K562 (cell line): ENCODE measurements around the gene PRR16. TPM values are rescaled to one million over a fixed set of nuclear protein-coding genes. Genes with fewer than 3 reads are reported as not detected.

Source experiments
- ATAC-seq: fragments of 200-7000 bp; cut with Tn5 transposase; 3 replicates; pipeline ENCODE4 v1.9.1; 2020; ENCODE audit warnings: moderate library complexity
- BruUV-seq: library from RNA; stranded (reverse); fragments of 400-500 nt; replicated peaks from 2 replicates; lab custom pipeline; 2021; lab: Mats Ljungman, UMichigan
- CTCF ChIA-PET: fragments of 300-600 bp; formaldehyde crosslinking; extraction: SDS; loops from one replicate; lab custom pipeline; 2021; ENCODE audit warnings: low intra/inter-chr PET ratio; lab: Yijun Ruan, JAX
- POLR2A ChIA-PET: fragments of 300-600, 350-650 bp; sonication (Branson Sonifier 250); formaldehyde crosslinking; extraction: SDS; loops from one replicate; lab custom pipeline; 2021; ENCODE audit warnings: antibody characterized with exemption, inconsistent platforms; lab: Yijun Ruan, JAX
- DNase-seq, 4 experiments: peaks; one replicate each; pipeline versions ENCODE4 v3.0.0 to v3.0.0-alpha.2; 2011 to 2018; ENCODE audit warnings: low spot score in 3 of 4, mixed read lengths in 3 of 4; ENCODE audit errors: extremely low read depth in 1 of 4
- FAIRE-seq: peaks from 2 replicates; lab custom pipeline; 2011; peaks lifted over from hg19 to GRCh38; lab: Jason Lieb, UNC
- H2AFZ ChIP-seq: 2 replicates; pipeline ENCODE4 v1.6.0; 2011; ENCODE audit warnings: low read depth, low read length, control low read depth, inconsistent platforms
- H3K27ac ChIP-seq: fragments of 200-600 bp; 3 replicates; pipeline ENCODE4 v1.8.0; 2011; ENCODE audit warnings: low read depth, mild to moderate bottlenecking, control low read depth, inconsistent platforms, low read length, moderate library complexity, mixed read lengths; ENCODE audit errors: extremely low read depth
- H3K27me3 ChIP-seq, 2 experiments: fragments of 300-600 bp in 1 of 2; 2 replicates in 1 of 2; 3 replicates in 1 of 2; pipeline versions ENCODE4 v1.6.0 to v1.8.0; 2011; ENCODE audit warnings: inconsistent platforms in 2 of 2, low read length in 2 of 2, mild to moderate bottlenecking in 1 of 2, mixed read lengths in 1 of 2, moderate library complexity in 1 of 2; ENCODE audit not compliant: control insufficient read depth in 2 of 2, insufficient read depth in 2 of 2
- H3K36me3 ChIP-seq: fragments of 300-600 bp; 3 replicates; pipeline ENCODE4 v1.8.0; 2011; ENCODE audit warnings: mild to moderate bottlenecking, low read length, inconsistent platforms; ENCODE audit not compliant: control insufficient read depth, insufficient read depth
- H3K4me1 ChIP-seq, 2 experiments: fragments of 200-600 bp in 1 of 2; replicated peaks in 1 of 2; 2 replicates in 1 of 2; 3 replicates in 1 of 2; pipeline versions ENCODE4 v1.5.1 to v1.8.0; 2011; ENCODE audit warnings: inconsistent platforms in 2 of 2, low read length in 2 of 2, mild to moderate bottlenecking in 1 of 2, mixed read lengths in 1 of 2, moderate library complexity in 1 of 2; ENCODE audit not compliant: control insufficient read depth in 2 of 2, insufficient read depth in 2 of 2
- H3K4me2 ChIP-seq: 2 replicates; pipeline ENCODE4 v1.6.1; 2011; ENCODE audit warnings: low read length, control low read depth, inconsistent platforms, mixed read lengths; ENCODE audit not compliant: insufficient read depth
- H3K4me3 ChIP-seq: fragments of 200-600 bp; sonication (generic), shearing (Covaris generic); 2 replicates; pipeline ENCODE4 v1.5.1; 2016; ENCODE audit warnings: control low read depth, inconsistent platforms
- H3K79me2 ChIP-seq: fragments of 200-600 bp; 3 replicates; pipeline ENCODE4 v1.8.0; 2011; ENCODE audit warnings: low read length, inconsistent platforms; ENCODE audit not compliant: control insufficient read depth, insufficient read depth
- H3K9ac ChIP-seq, 2 experiments: 2 replicates each; pipeline versions ENCODE4 v1.6.0 to v1.6.1; 2011; ENCODE audit warnings: low read depth in 2 of 2, low read length in 2 of 2, control low read depth in 1 of 2, inconsistent platforms in 1 of 2, mild to moderate bottlenecking in 1 of 2, mixed read lengths in 1 of 2; ENCODE audit not compliant: insufficient read depth in 1 of 2
- H3K9me1 ChIP-seq: one replicate; pipeline ENCODE4 v1.6.0; 2011; ENCODE audit warnings: inconsistent platforms, mild to moderate bottlenecking, low read length, moderate library complexity; ENCODE audit not compliant: control insufficient read depth, insufficient read depth
- H3K9me3 ChIP-seq: replicated peaks from 2 replicates; pipeline ENCODE4 v1.5.1; 2011; ENCODE audit warnings: low read depth, low read length, inconsistent platforms; ENCODE audit not compliant: control insufficient read depth, insufficient read depth
- H4K20me1 ChIP-seq: replicated peaks from 2 replicates; pipeline ENCODE4 v1.6.1; 2011; ENCODE audit warnings: low read length, inconsistent platforms, mixed read lengths; ENCODE audit not compliant: control insufficient read depth, insufficient read depth
- HMGN3 ChIP-seq: IDR thresholded peaks from 2 replicates; pipeline ENCODE4 v1.6.1; 2011; ENCODE audit warnings: borderline replicate concordance, low read depth, mild to moderate bottlenecking, mixed read lengths, low read length; ENCODE audit not compliant: insufficient read length; ENCODE audit errors: extremely low read depth
- MEIS2 ChIP-seq: fragments of 450-650 bp; IDR thresholded peaks from 2 replicates; pipeline ENCODE4 v1.6.1; 2014; ENCODE audit warnings: mild to moderate bottlenecking; ENCODE audit not compliant: partially characterized antibody
- POU5F1 ChIP-seq: fragments of 150-350 bp; IDR thresholded peaks from 2 replicates; pipeline ENCODE4 v1.6.1; 2014; ENCODE audit warnings: borderline replicate concordance, low read length, low read depth, mild to moderate bottlenecking; ENCODE audit not compliant: partially characterized antibody
- RFX5 ChIP-seq: IDR thresholded peaks from 2 replicates; pipeline ENCODE4 v1.6.1; 2011; ENCODE audit warnings: low read depth, mild to moderate bottlenecking, improper control_type of control experiment, low read length
- SIN3B ChIP-seq: fragments of 450-650 bp; IDR thresholded peaks from 2 replicates; pipeline ENCODE4 v1.6.1; 2017; ENCODE audit warnings: low read depth, mild to moderate bottlenecking, moderate library complexity
- SOX6 ChIP-seq: fragments of 450-650 bp; IDR thresholded peaks from 2 replicates; pipeline ENCODE4 v1.6.1; 2014; ENCODE audit warnings: mild to moderate bottlenecking
- STAT5A ChIP-seq: IDR thresholded peaks from 2 replicates; pipeline ENCODE4 v1.6.1; 2012; ENCODE audit warnings: low read length, inconsistent platforms, borderline replicate concordance
- ZFPM2 ChIP-seq: fragments of 250-450 bp; sonication (Bioruptor Pico); IDR thresholded peaks from 2 replicates; pipeline ENCODE4 v1.5.1; 2022; ENCODE audit warnings: mild to moderate bottlenecking
- WGBS: fragments of 100-300 bp; shearing (Covaris generic); methylation state at CpG from one replicate; pipeline ENCODE4 v1.1.6; 2016; ENCODE audit warnings: low coverage, mixed read lengths; ENCODE audit not compliant: insufficient coverage; ENCODE audit errors: missing lambda C conversion rate; 5-methylcytosine and 5-hydroxymethylcytosine counted together
- in situ Hi-C: fragments of 300-500 bp; cut with MboI; formaldehyde crosslinking; loops from 4 replicates; pipeline ENCODE4 v1.15.0; 2018; ENCODE audit warnings: inconsistent platforms, mixed read lengths
- intact Hi-C: fragments of 100-400 bp; cut with micrococcal nuclease; formaldehyde crosslinking; loops from 2 replicates; pipeline ENCODE4 v1.14.2; 2022
- polyA plus RNA-seq, 8 experiments: library from polyadenylated mRNA; depleted of rRNA in 4 of 8; stranded (reverse) in 5 of 8; unstranded in 3 of 8; fragments of >200 nt; fragmentation: Nextera tagmentation in 2 of 8; fragmentation: Illumina TruSeq in 1 of 8; extraction: Ambion mirVana in 2 of 8; extraction: Trizol in 1 of 8; gene quantifications; 2 replicates each; pipeline versions ENCODE4 v1.2.1 to v1.2.3, GENCODE V29; 2011 to 2014; ENCODE audit warnings: inconsistent platforms in 1 of 8, missing spikeins in 1 of 8
- total RNA-seq, 7 experiments: library from RNA; depleted of rRNA in 6 of 7; stranded (reverse); fragments of >200 nt in 6 of 7; fragmentation: Illumina TruSeq in 2 of 7; extraction: Trizol in 2 of 7; gene quantifications; 2 replicates each; pipeline versions ENCODE4 v1.2.1 to v1.2.3, GENCODE V29; 2011 to 2021; ENCODE audit warnings: low replicate concordance in 1 of 7
- TF ChIP-seq, protein P1 (sequence below): fragments of 450-650 bp; IDR thresholded peaks from 2 replicates; pipeline ENCODE4 v1.6.1; 2016
- TF ChIP-seq, protein P2 (sequence below), 2 experiments: IDR thresholded peaks in 1 of 2; conservative IDR thresholded peaks in 1 of 2; 2 replicates each; pipeline ENCODE4 v1.6.1; 2016; ENCODE audit warnings: low read depth in 2 of 2, mild to moderate bottlenecking in 1 of 2, missing compliant biosample characterization in 1 of 2, missing genetic modification characterization in 1 of 2, moderate library complexity in 1 of 2

PRR16 gene
- total and polyA plus RNA-seq, 9 of the 15 experiments (the other 6 are each of a cell fraction or from before 2014, with no cell fraction given) = 0.61 to 10.1 (median 3.3) TPM

DNA sequence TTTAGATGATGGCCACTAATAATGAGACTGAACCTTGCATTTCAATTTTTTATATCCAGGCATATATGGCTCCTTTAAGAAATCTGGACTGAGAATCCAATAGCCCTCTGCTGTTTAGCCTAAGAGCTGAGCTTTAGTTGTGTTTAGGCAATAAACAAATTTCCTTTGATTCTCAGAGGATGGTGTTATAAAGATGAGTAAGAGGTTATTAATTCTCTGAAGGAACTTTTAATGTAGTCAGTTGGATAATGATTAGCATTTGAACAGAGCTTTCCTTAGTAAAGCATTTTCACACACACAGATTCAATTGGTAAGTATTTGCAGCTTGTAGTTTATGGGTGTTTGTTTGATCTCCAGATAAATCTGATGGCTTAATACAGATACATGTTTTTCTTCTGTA lies 149.6 kb downstream of the PRR16 start (continued):
- TF ChIP-seq SOX6 = no peak
- no peak for TF ChIP-seq RFX5
- TF ChIP-seq ZFPM2 (CRISPR knock-in tag) = no peak
- no peak for TF ChIP-seq STAT5A
- TF ChIP-seq, all 486 proteins: peak for 0

DNA sequence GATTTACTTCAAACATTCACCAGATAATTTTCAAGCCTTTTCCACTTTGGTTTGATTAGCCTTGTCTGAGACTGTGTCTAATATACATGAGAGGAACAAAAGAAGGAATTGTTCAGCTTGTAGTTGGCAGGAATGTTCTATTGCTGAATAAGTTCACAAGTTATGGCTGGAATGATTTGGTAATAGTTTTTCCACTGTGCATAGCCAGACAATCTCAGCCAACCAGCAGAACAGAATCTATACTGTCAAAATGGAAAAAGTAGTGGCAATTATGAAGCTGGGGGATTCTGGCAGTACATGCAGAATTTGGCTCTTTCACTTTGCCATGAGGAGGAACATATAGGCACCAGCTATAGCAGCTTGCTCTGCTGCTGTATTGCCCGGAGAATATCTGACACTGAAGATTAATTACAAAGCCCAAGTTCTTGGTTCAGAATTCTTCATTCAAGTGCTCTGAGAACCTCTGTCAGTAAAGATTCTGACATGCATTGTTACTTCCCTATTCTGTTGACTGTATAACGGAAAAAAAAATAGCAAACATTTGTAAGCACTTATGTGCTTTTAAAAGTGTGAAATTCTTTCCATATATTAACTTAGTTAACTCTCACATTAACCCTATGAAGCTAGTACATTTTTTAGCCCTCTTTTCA lies 150.6 kb downstream of the PRR16 start:
- CTCF ChIA-PET = no interaction called here
- ATAC-seq (no peak), FAIRE-seq (no peak), DNase-seq (no peak)
- in situ Hi-C loops (no loop called here), intact Hi-C loops (no loop called here)
- TF ChIP-seq, protein P1, sequence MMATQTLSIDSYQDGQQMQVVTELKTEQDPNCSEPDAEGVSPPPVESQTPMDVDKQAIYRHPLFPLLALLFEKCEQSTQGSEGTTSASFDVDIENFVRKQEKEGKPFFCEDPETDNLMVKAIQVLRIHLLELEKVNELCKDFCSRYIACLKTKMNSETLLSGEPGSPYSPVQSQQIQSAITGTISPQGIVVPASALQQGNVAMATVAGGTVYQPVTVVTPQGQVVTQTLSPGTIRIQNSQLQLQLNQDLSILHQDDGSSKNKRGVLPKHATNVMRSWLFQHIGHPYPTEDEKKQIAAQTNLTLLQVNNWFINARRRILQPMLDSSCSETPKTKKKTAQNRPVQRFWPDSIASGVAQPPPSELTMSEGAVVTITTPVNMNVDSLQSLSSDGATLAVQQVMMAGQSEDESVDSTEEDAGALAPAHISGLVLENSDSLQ = 0 out of 2 replicates have a peak, but pooled peaks have one; percentile 9
- TF ChIP-seq, protein P2, sequence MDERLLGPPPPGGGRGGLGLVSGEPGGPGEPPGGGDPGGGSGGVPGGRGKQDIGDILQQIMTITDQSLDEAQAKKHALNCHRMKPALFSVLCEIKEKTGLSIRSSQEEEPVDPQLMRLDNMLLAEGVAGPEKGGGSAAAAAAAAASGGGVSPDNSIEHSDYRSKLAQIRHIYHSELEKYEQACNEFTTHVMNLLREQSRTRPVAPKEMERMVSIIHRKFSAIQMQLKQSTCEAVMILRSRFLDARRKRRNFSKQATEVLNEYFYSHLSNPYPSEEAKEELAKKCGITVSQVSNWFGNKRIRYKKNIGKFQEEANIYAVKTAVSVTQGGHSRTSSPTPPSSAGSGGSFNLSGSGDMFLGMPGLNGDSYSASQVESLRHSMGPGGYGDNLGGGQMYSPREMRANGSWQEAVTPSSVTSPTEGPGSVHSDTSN (CRISPR knock-in tag; IDR thresholded peaks at IDR 0.05; ENCODE audit: low read depth) = no peak
- TF ChIP-seq, protein P2 (tag; conservative IDR thresholded peaks at IDR 0.05; ENCODE audit: low read depth) = 0 out of 2 replicates have a peak, but pooled peaks have one; percentile 30
- no peak for TF ChIP-seq HMGN3
- no peak for TF ChIP-seq SIN3B
- TF ChIP-seq MEIS2 = peak; percentile 46
- no peak for TF ChIP-seq POU5F1
- Histone ChIP-seq H4K20me1 (no peaks in the 10 kb centered on the region), H3K9me1 (no peaks in the 10 kb centered on the region), H3K9me3 (no peaks in the 10 kb centered on the region; the same call in 1 of the 2 replicates), H3K9ac (no peak overlapping the region), H2AFZ (no peak overlapping the region), H3K4me1 (no peaks in the 10 kb centered on the region), H3K4me3 (no peak overlapping the region), H3K4me2 (no peak overlapping the region), H3K79me2 (no peaks in the 10 kb centered on the region), H3K27me3 (no peaks in the 10 kb centered on the region), H3K27ac (no peak overlapping the region), H3K36me3 (no peaks in the 10 kb centered on the region)
- 0% methylated on average over 2 of the region's 2 CpGs for WGBS
- POLR2A ChIA-PET = no interaction called here
- BruUV-seq = no TSS peak
